NCI-H226 (cell line): ENCODE results near the gene ATP10A.

Source experiments
- DNase-seq: peaks from one replicate; pipeline ENCODE4 v3.0.0-alpha.2; 2015

The ATP10A gene

GRCh38 chr15:25691544-25692430 lies 171.3 kb downstream of the ATP10A start:
- DNase-seq: no peak

GRCh38 chr15:25690673-25691543 lies 172.2 kb downstream of the ATP10A start:
- no peak for DNase-seq

GRCh38 chr15:25689592-25689991 lies 173.5 kb downstream of the ATP10A start:
- DNase-seq: no peak

GRCh38 chr15:25688166-25688565 lies 175.0 kb downstream of the ATP10A start:
- no peak for DNase-seq

- DNase-seq: no peak
Observed at GRCh38 chr15:25687689-25688088, 175.4 kb downstream of the ATP10A start.

- no peak for DNase-seq
Observed at GRCh38 chr15:25687276-25687675, 175.9 kb downstream of the ATP10A start.

- no peak for DNase-seq
Observed at GRCh38 chr15:25686780-25687179, 176.3 kb downstream of the ATP10A start.

GRCh38 chr15:25684521-25685431 lies 178.4 kb downstream of the ATP10A start:
- no peak for DNase-seq

- DNase-seq: no peak
Observed at GRCh38 chr15:25683911-25684310, 179.2 kb downstream of the ATP10A start.

GRCh38 chr15:25683415-25683814 lies 179.7 kb downstream of the ATP10A start:
- DNase-seq: no peak

GRCh38 chr15:25682340-25682739 lies 180.8 kb downstream of the ATP10A start:
- DNase-seq: no peak

- DNase-seq: no peak
Observed at GRCh38 chr15:25680686-25681025, 182.5 kb downstream of the ATP10A start.

GRCh38 chr15:25679964-25680685 lies 183.0 kb downstream of the ATP10A start:
- DNase-seq: no peak

GRCh38 chr15:25679492-25679891 lies 183.6 kb downstream of the ATP10A start:
- DNase-seq: no peak

GRCh38 chr15:25678500-25678855 lies 184.6 kb downstream of the ATP10A start:
- DNase-seq: no peak

GRCh38 chr15:25677719-25678499 lies 185.2 kb downstream of the ATP10A start:
- DNase-seq: no peak

GRCh38 chr15:25676070-25676469 lies 187.1 kb downstream of the ATP10A start:
- no peak for DNase-seq

GRCh38 chr15:25675396-25675795 lies 187.7 kb downstream of the ATP10A start:
- no peak for DNase-seq

GRCh38 chr15:25674913-25675312 lies 188.2 kb downstream of the ATP10A start:
- no peak for DNase-seq

GRCh38 chr15:25673972-25674371 lies 189.2 kb downstream of the ATP10A start:
- DNase-seq: no peak

GRCh38 chr15:25673351-25673750 lies 189.8 kb downstream of the ATP10A start:
- DNase-seq: no peak
